ENCODE results near the gene AGBL4. TPM values are rescaled to one million over a fixed set of nuclear protein-coding genes. Genes with fewer than 3 reads are reported as not detected.

AGBL4 gene
- polyA plus RNA-seq, 4 donors, result 0.99 to 1.5 (median 1.0) TPM

DNA sequence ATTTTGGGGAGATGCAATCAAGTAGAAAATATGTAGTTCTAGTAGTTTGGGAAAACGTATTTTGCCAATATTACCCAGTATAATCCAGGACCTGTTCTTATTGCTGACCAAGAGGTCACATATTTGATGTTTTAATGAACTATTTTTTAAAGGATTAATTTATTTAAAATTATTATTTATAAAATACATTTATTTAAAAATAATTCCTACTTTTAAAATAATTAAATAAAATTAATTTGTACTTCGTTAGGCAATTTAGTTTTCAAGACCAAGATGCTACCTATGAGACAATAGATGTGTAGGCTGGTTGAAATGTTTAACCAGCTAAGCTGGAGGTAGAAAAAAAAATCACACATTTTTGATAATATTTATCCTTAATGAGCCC, 1106.7 kb downstream of the AGBL4 start:
- DNase-seq (ENCODE audit: low read depth in 4 of 4, low spot score in 2 of 4), result no peak

DNA sequence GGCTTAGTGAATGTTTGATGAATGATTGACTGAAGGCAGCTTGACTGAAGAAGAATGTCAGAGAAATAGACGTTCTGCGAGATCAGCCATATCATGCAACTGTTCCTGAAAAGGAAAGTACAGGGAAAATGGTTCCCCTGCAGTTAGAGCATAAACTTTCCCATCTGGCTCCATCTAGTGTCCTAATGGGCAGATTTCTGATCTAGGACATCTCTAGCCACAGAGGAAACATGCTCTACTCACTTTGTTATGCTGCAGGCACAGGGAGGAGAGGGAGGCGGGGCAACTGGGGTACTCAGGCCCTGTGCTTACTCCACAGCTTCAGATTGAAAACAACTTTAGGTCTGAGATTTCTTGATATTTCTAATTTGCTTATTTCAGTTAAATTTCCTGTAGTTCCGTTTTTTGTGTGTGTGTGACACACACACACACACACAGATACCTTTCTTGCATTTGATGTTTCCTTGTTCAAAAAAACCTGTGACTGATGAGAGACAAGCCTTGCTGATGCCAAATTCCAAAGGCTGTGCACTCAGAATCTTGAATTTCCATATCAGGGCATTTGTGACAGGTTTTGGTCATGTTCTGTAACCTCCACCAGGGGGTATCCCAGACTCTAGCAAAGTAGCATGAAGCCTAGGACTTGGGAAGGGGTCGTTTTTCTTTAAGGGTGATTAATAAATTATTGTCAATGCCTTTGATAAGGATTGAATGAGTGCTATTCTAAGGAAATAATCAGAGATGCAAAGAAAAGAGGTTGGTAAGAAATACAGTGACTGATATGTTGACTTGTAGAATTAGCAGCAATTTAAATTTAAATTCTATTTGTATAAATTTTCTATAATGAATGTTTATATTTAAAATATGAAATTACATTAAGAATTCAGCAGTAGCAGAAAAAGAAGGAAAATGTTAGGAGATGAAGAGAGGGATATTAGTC, 1107.4 kb downstream of the AGBL4 start:
- peak in 3 of 4 donors; percentile 31 to 38 (median 36) for DNase-seq (ENCODE audit: low read depth in 4 of 4, low spot score in 2 of 4)

- DNase-seq (ENCODE audit: low read depth in 4 of 4, low spot score in 2 of 4), result no peak
Observed at GRCh38 chr1:48908606-48909005, 1115.1 kb downstream of the AGBL4 start.

DNA sequence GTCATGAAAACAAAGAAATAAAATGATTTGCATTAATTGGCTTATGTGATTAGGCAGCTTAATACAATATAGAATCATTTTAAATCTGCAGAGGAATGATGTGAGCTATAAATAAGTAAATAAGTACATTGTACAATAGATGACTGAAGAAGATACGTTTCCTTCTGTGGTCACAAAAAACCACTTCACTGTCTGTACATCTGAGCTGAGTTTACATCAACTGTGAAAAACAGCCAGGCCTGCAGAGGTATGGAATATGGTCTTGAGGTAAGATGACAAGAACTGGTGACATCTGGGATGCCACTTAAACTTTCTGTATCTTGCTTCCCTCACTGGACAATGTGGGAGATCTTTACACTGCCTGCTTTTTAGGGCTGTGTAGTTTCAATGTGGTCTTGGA, 1117.0 kb downstream of the AGBL4 start:
- DNase-seq (ENCODE audit: low read depth in 4 of 4, low spot score in 2 of 4), result no peak

GRCh38 chr1:48906164-48906563, 1117.6 kb downstream of the AGBL4 start:
- no peak for DNase-seq (ENCODE audit: low read depth in 4 of 4, low spot score in 2 of 4)

- DNase-seq (ENCODE audit: low read depth in 4 of 4, low spot score in 2 of 4), result no peak
Observed at GRCh38 chr1:48903291-48903690, 1120.5 kb downstream of the AGBL4 start.

DNA sequence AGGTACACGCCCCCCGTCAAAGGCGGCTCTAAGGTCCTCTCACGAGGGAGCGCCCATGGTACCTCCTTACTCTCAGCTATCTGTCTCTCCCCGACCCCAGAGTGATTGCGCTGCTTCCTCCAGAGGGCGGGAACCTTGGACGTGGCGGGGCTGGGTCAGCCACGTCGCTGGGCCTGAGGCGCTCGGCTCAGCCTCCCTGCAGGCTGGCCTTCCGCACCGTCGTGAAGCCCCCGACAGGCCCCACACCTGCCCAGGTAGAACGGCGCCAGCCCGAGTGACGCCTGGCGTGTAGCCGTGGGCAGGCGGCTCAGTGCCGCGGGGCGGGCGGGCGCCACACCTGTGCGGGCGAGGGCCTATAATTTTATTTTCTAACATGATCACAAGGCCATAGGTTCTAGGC, 1124.9 kb downstream of the AGBL4 start:
- no peak for DNase-seq (ENCODE audit: low read depth in 4 of 4, low spot score in 2 of 4)

DNA sequence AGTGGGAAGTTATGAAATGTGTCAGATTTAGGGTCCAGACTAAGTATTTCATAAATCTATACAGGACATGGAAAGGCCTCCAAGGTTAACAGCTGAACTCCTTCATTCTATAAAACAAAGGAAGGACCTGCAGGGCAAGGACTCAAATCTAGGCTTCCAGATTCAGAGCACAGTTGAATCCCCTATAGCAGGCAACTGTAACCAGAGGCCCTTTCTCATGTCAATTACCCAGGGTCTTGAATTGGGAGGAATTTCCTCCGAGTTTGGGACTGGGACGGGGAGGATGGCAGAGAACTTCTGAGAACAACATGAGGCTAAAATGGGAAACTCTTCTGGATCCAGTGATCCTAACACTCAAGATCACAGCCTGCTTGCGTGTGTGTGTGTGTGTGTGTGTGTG, 1134.1 kb downstream of the AGBL4 start:
- no peak for DNase-seq (ENCODE audit: low read depth in 4 of 4, low spot score in 2 of 4)

DNA sequence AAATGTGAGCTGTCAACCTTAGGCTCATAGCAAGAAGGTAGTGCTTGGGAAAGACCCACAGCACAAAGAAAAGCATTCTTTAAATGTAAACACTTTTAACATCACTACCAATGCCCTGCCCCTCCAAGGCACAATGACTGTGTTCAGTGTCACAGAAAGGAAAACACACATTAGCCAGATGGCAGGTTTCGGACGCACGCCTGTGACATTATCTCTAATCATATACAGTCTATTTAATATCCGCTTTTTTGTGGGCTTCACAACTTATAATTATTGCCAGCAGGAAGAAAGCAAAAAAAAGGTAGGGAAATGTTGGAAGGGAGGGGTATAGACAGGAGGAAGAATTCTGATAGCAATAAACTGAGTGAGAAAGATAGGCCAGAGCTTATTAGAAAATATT, 1134.7 kb downstream of the AGBL4 start:
- DNase-seq (ENCODE audit: low read depth in 4 of 4, low spot score in 2 of 4), result no peak

DNA sequence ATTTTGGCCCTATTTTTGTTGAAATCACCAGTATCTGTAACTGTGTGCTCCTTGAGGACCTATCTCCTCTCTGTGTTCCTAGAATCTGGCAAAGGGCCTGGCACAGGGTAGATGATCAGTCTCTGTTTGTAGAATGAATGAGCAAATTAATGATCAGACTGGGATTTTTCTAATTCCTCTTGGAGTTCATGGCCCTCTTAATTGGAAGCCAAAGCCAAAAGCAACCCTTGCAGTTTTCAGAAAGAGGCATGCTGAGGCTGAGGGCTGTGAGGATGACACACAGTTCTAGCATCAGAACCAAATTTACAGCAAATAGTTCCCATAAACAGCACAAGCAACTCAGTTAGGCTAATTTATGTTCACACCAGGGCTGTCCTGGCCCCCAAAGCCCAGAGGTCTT, 1136.0 kb downstream of the AGBL4 start:
- DNase-seq (ENCODE audit: low read depth in 4 of 4, low spot score in 2 of 4), result no peak

DNA sequence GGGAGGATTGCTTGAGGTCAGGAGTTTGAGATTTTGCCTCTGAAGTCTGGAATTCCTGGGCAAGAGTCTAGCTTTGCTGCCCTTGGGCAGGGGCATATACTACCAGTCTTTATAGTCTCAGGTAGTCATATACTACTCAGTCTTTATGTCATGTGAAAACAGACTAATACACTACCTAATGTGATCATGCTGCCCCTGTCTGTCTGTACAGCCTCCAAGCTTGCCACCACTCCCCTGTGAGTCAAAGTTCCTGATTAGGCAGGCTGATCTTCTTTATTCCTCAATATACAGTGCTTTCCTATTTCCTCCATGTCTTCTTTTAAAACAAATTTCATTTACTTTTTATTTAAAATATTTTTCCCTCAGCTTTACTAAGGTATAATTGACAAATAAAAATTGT, 1141.7 kb downstream of the AGBL4 start:
- no peak for DNase-seq (ENCODE audit: low read depth in 4 of 4, low spot score in 2 of 4)

DNA sequence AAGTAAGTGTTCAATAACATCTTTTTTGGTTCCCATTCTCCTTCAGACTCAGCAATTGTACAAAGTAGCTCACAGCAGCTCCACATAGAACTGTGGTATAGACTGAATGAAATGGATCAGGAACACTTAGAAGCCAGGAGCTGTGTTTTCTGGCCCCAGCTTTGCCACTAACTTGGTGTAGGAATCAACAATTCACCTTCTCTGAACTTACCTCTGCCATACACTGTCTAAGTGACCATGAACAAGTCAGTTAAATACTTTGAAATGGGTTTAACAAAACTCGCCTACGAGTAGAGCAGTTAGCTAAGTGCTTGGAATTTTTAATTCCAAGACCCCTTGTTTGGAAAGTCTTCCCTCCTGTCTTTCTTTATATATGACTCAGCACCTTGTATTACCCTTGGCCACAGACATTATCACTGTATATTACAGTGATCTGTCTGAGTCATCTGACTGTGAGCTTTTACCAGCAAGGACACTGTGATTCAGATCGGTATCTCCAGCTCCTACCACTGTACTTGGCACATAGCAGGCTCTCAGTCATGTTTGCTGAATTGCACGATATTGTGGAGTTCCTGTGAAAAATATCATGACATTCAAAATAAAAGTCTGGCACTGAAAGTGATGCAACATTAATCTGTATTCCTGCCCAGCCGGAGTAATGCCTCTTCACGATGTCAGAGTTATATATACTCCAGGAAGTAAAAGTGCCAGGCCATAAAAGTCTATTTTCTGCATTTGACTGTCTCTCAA, 1145.4 kb downstream of the AGBL4 start:
- DNase-seq (ENCODE audit: low read depth in 4 of 4, low spot score in 2 of 4), result no peak

DNA sequence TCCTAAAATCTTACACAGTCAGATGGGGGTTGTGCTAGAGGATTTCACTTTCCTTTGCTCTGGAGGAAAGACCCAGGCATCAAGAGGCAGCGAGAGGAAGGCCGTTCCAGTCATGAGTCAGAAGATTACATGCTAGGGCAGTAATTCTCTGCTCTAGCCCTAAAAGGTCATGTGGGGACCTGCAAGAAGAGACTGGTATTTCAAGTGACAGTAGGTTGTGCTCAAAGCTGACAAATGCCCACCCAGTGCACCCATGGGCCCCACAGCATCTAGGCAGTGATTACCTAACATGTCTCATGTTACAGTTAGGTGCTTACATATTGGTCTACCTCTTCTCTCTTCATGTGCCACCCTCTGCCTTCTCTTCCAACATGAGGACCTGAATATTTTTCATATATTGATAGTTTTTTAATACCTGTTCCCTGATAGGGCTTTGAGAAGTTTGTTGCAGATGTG, 1147.4 kb downstream of the AGBL4 start:
- DNase-seq (ENCODE audit: low read depth in 4 of 4, low spot score in 2 of 4), result no peak

DNA sequence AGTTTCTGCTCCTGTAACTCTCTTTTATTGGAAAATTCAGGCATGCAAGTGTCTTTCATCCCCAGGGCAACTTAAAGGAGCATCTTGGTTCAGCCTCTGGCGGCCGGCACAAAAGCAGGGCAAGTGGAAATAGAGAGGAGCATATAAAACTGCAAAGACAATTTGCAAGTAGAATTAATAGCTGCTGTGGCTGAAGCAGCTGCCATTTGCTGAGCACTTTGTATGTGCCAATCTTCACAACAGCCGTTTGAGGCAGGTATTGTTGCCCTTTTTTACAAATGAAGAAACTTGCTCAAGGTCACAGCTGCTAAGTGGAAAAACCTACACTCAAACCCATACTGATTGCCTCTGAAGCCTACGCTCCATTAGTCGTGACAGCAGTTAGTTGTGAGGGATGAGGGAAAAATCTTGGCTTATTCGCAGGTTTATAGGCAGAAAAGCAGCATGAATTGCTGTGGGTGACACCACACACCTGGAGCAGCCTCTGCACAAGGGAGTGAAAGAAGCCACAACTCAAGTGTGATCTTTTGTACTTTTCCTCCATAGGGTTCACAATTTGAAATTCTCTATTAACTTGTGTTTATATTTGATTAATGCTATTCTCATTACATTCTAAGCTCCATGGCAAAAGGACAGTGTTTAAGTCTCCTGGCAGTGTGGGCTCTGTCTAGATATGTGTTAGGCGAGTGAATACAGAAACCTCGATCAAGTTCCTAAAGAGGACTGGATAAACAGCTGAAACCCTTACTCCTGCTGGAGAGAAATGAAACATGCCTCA, 1148.0 kb downstream of the AGBL4 start:
- no peak for DNase-seq (ENCODE audit: low read depth in 4 of 4, low spot score in 2 of 4)

DNA sequence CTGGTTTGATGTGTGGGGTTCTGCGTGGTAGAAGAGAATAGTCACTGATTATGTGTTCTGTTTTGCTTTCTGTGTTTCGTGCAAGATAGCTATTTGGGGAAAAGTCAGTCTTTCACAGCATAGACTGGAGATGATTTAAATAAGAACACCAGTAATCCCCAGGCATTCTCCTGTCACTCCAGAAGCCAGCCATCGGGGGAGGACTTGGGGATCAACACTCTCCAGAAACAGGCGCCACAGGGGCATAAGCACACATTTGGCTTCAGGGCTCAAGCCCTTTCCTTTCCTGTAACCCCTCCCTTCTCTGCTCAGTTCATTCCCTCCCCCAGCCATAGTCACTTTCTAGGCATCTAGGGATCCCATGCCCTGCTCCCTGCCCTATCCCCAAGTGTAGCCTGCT, 1149.8 kb downstream of the AGBL4 start:
- DNase-seq (ENCODE audit: low read depth in 4 of 4, low spot score in 2 of 4), result no peak

DNA sequence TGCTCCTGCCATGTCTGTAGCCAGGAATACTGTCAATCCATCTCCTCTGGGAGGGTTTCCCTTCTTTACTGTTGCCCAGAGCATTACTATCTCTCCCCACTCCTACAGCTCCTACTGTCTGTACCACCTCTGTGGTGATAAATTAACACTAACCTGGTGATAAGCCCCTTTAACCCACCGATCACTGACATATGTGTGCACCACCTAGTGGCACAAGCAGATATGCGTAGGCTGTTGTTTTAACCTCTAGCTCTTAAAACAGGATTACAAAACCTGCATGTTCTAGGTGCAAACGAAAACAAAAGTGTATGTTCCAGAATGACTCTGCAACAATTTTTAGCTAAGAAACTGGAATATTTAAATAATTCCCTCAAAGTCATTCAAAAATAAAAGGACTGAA, 1153.2 kb downstream of the AGBL4 start:
- peak in 1 of 4 donors; percentile 9 for DNase-seq (ENCODE audit: low read depth in 4 of 4, low spot score in 2 of 4)

GRCh38 chr1:48869116-48869893, 1154.4 kb downstream of the AGBL4 start:
- no peak for DNase-seq (ENCODE audit: low read depth in 4 of 4, low spot score in 2 of 4)

- DNase-seq (ENCODE audit: low read depth in 4 of 4, low spot score in 2 of 4), result no peak
Observed at GRCh38 chr1:48864913-48865312, 1158.8 kb downstream of the AGBL4 start.

- no peak for DNase-seq (ENCODE audit: low read depth in 4 of 4, low spot score in 2 of 4)
Observed at GRCh38 chr1:48859456-48859855, 1164.3 kb downstream of the AGBL4 start.

Data from left renal cortex interstitium (tissue), 4 donors.